Measurements from ENCODE around the gene TNFSF4. TPM values are rescaled to one million over a fixed set of nuclear protein-coding genes. Genes with fewer than 3 reads are reported as not detected.

TNFSF4 gene
- total and polyA plus RNA-seq, 2 of the 13 experiments (the other 11 are each of a cell fraction or from before 2014, with no cell fraction given) = 2.4 to 7.9 TPM

- Histone ChIP-seq H4K20me1 (ENCODE audit: insufficient read depth, low read length) (no peaks in the 10 kb centered on the region), H3K27me3 (ENCODE audit: control insufficient read depth in 1 of 2, insufficient read depth in 2 of 2, low read length in 2 of 2) (no peaks in the 10 kb centered on the region), H3K36me3 (replicated peaks in 1 of 2; ENCODE audit: control insufficient read depth in 1 of 2, insufficient read depth in 2 of 2, low read length in 2 of 2) (no peaks in the 10 kb centered on the region), H3K9ac (ENCODE audit: insufficient read depth, low read depth, low read length) (no peak overlapping the region), H2AFZ (ENCODE audit: low read length) (no peak overlapping the region), H3K9me3 (ENCODE audit: low read length) (no peaks in the 10 kb centered on the region), H3K79me2 (ENCODE audit: insufficient read depth, low read length) (no peaks in the 10 kb centered on the region), H3K27ac (ENCODE audit: extremely low read length, insufficient read depth, low read length) (no peak overlapping the region), H3K4me3 (replicated peaks in 1 of 3; ENCODE audit: insufficient read depth in 1 of 3, low read depth in 2 of 3, low read length in 3 of 3) (no peak overlapping the region), H3K4me2 (ENCODE audit: low read depth, low read length) (no peak overlapping the region), H3K4me1 (ENCODE audit: insufficient read depth, low read length) (peaks cover 8% of the 10 kb centered on the region)
- no peak for TF ChIP-seq ONECUT2 (CRISPR knock-in tag; IDR thresholded peaks at IDR 0.05)
- TF ChIP-seq STAG1 (CRISPR knock-in tag; IDR thresholded peaks at IDR 0.05) = no peak
- no peak for TF ChIP-seq ZNF124 (CRISPR knock-in tag; IDR thresholded peaks at IDR 0.05)
- TF ChIP-seq, protein P1, sequence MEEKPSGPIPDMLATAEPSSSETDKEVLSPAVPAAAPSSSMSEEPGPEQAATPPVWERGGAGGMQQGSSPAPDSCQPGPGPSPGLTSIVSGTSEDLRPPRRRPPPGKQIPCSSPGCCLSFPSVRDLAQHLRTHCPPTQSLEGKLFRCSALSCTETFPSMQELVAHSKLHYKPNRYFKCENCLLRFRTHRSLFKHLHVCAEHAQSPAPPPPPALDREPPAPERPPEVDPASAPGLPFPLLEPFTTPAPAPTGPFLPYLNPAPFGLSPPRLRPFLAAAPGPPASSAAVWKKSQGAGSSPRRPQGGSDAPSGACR (CRISPR knock-in tag; IDR thresholded peaks at IDR 0.05) = no peak
- TF ChIP-seq RFXANK (CRISPR knock-in tag; IDR thresholded peaks at IDR 0.05) = no peak
- no peak for TF ChIP-seq ZNF883 (CRISPR knock-in tag; IDR thresholded peaks at IDR 0.05; ENCODE audit: not compliant biosample characterization)
- no peak for TF ChIP-seq FOXO1 (CRISPR knock-in tag; IDR thresholded peaks at IDR 0.05)
- 37% methylated on average over 3 of the region's 3 CpGs for WGBS (ENCODE audit: low lambda C conversion rate)
- ChIA-PET CTCF (ENCODE audit: low intra/inter-chr PET ratio, low total read pairs) (no interaction called here), POLR2A (no interaction called here)
- in situ Hi-C loops (cut with HindIII; ENCODE audit: extremely low pct_ligation_motif_present, low pct_unique_long_range_greater_than_20kb) = no loop called here
- BruUV-seq (replicated peaks) = no TSS peak
- FAIRE-seq (no peak), DNase-seq (ENCODE audit: low spot score) (no peak), ATAC-seq (no peak)
- intact Hi-C loops (cut with micrococcal nuclease; ENCODE audit: unreplicated experiment) = no loop called here
These were observed 15.3 kb upstream of the TNFSF4 start for GRCh38 chr1:173222149-173223030.

GRCh38 chr1:173220157-173220556 is 13.0 kb upstream of the TNFSF4 start:
- ATAC-seq (no peak), FAIRE-seq (no peak), DNase-seq (ENCODE audit: low spot score) (no peak)
- no peaks in the 10 kb centered on the region for H3K27me3 ChIP-seq (ENCODE audit: control insufficient read depth in 1 of 2, insufficient read depth in 2 of 2, low read length in 2 of 2)
- H2AFZ ChIP-seq (ENCODE audit: low read length) = no peak overlapping the region
- H3K9ac ChIP-seq (ENCODE audit: insufficient read depth, low read depth, low read length) = no peak overlapping the region
- no peaks in the 10 kb centered on the region for H3K9me3 ChIP-seq (ENCODE audit: low read length)
- ChIA-PET POLR2A (no interaction called here), CTCF (ENCODE audit: low intra/inter-chr PET ratio, low total read pairs) (no interaction called here)
- no peak overlapping the region for H3K4me2 ChIP-seq (ENCODE audit: low read depth, low read length)
- in situ Hi-C loops (cut with HindIII; ENCODE audit: extremely low pct_ligation_motif_present, low pct_unique_long_range_greater_than_20kb) = no loop called here
- H3K36me3 ChIP-seq (replicated peaks in 1 of 2; ENCODE audit: control insufficient read depth in 1 of 2, insufficient read depth in 2 of 2, low read length in 2 of 2) = no peaks in the 10 kb centered on the region
- no peaks in the 10 kb centered on the region for H3K79me2 ChIP-seq (ENCODE audit: insufficient read depth, low read length)
- BruUV-seq (replicated peaks) = no TSS peak
- peaks cover 8% of the 10 kb centered on the region for H3K4me1 ChIP-seq (ENCODE audit: insufficient read depth, low read length)
- H4K20me1 ChIP-seq (ENCODE audit: insufficient read depth, low read length) = no peaks in the 10 kb centered on the region
- H3K4me3 ChIP-seq (replicated peaks in 1 of 3; ENCODE audit: insufficient read depth in 1 of 3, low read depth in 2 of 3, low read length in 3 of 3) = no peak overlapping the region
- intact Hi-C loops (cut with micrococcal nuclease; ENCODE audit: unreplicated experiment) = no loop called here
- no peak overlapping the region for H3K27ac ChIP-seq (ENCODE audit: extremely low read length, insufficient read depth, low read length)
- 74% methylated on average over 1 of the region's 1 CpG for WGBS (ENCODE audit: low lambda C conversion rate)
- no peak for TF ChIP-seq ZNF543 (CRISPR knock-in tag; IDR thresholded peaks at IDR 0.05)
- no peak for TF ChIP-seq RFXANK (CRISPR knock-in tag; IDR thresholded peaks at IDR 0.05)
- TF ChIP-seq, protein P2, sequence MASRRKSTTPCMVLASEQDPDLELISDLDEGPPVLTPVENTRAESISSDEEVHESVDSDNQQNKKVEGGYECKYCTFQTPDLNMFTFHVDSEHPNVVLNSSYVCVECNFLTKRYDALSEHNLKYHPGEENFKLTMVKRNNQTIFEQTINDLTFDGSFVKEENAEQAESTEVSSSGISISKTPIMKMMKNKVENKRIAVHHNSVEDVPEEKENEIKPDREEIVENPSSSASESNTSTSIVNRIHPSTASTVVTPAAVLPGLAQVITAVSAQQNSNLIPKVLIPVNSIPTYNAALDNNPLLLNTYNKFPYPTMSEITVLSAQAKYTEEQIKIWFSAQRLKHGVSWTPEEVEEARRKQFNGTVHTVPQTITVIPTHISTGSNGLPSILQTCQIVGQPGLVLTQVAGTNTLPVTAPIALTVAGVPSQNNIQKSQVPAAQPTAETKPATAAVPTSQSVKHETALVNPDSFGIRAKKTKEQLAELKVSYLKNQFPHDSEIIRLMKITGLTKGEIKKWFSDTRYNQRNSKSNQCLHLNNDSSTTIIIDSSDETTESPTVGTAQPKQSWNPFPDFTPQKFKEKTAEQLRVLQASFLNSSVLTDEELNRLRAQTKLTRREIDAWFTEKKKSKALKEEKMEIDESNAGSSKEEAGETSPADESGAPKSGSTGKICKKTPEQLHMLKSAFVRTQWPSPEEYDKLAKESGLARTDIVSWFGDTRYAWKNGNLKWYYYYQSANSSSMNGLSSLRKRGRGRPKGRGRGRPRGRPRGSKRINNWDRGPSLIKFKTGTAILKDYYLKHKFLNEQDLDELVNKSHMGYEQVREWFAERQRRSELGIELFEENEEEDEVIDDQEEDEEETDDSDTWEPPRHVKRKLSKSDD (CRISPR knock-in tag; IDR thresholded peaks at IDR 0.05; ENCODE audit: low read depth) = no peak
- TF ChIP-seq STAT5B (CRISPR knock-in tag; IDR thresholded peaks at IDR 0.05) = no peak
- peak; percentile 63 to 75 for TF ChIP-seq MAFK (conservative IDR thresholded peaks at IDR 0.05 in 1 of 2, IDR thresholded peaks at IDR 0.05 in 1 of 2; ENCODE audit: low read length in 2 of 2)
- TF ChIP-seq NBN (conservative IDR thresholded peaks at IDR 0.05) = no peak
- TF ChIP-seq BORCS8-MEF2B (CRISPR knock-in tag; IDR thresholded peaks at IDR 0.05) = no peak
- TF ChIP-seq ZSCAN22 (CRISPR knock-in tag; IDR thresholded peaks at IDR 0.05) = no peak
- peak; percentile 63 for TF ChIP-seq MAFF (IDR thresholded peaks at IDR 0.05; ENCODE audit: low read depth, low read length)
- TF ChIP-seq GABPB1 (CRISPR knock-in tag; IDR thresholded peaks at IDR 0.05) = no peak
- no peak for TF ChIP-seq ZKSCAN1 (IDR thresholded peaks at IDR 0.05; ENCODE audit: low read length)

Data from HepG2 (cell line).